Measurements from ENCODE around the gene PPP1R16B. TPM values are rescaled to one million over a fixed set of nuclear protein-coding genes. Genes with fewer than 3 reads are reported as not detected.

The PPP1R16B gene
- total and polyA plus RNA-seq, 2 experiments from 2014 or later = 0.15 TPM; not detected in 1

DNA sequence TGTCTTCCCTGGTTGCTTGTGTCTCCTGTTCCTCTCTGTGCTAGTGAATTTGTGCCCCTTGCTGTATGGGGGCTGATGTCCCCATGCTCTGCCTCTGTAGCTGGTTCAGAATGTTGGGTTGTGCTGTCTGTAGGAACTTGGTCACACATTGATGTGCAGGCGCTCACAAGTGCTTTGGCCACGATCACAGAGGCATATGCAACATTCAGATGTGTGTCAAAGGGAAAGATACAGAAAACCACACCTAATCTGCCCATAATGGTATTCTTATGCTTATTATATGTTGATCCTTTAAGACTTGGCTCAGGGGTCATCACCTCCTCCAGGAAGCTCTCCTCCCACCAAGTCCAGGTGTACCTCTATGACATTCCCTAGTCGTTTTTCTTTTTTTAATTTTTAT is 139.5 kb downstream of the PPP1R16B start:
- Histone ChIP-seq H3K27me3 (no peaks in the 10 kb centered on the region), H3K4me1 (ENCODE audit: low read depth) (no peaks in the 10 kb centered on the region), H3K27ac (no peak overlapping the region), H3K4me3 (no peak overlapping the region), H3K9me3 (ENCODE audit: low read depth) (no peaks in the 10 kb centered on the region), H3K36me3 (peaks cover 9% of the 10 kb centered on the region)
- TF ChIP-seq, protein P1, sequence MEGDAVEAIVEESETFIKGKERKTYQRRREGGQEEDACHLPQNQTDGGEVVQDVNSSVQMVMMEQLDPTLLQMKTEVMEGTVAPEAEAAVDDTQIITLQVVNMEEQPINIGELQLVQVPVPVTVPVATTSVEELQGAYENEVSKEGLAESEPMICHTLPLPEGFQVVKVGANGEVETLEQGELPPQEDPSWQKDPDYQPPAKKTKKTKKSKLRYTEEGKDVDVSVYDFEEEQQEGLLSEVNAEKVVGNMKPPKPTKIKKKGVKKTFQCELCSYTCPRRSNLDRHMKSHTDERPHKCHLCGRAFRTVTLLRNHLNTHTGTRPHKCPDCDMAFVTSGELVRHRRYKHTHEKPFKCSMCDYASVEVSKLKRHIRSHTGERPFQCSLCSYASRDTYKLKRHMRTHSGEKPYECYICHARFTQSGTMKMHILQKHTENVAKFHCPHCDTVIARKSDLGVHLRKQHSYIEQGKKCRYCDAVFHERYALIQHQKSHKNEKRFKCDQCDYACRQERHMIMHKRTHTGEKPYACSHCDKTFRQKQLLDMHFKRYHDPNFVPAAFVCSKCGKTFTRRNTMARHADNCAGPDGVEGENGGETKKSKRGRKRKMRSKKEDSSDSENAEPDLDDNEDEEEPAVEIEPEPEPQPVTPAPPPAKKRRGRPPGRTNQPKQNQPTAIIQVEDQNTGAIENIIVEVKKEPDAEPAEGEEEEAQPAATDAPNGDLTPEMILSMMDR (IDR thresholded peaks at IDR 0.05; ENCODE audit: low read depth, low read length) = no peak
- no peak for DNase-seq (ENCODE audit: low read depth in 1 of 2, low spot score in 1 of 2)

DNA sequence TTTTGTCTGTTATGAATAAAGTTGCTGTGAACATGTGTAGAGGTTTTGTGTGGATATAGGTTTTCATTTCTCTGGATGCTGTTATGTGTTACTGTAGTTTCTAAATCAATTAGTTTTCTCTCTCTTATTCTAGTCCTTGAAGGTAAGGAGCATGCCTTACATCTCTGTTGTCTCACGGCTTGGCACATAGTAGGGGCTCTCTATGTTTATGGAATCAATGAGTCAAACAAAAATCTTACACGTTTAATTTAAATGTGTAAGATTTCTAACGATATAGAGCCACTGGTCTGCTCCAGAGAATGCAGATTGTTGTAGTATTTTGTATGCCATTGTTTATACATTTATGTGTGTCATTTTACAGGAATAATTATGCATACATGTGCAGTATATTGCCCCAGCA is 141.3 kb downstream of the PPP1R16B start:
- Histone ChIP-seq H3K4me1 (ENCODE audit: low read depth) (no peaks in the 10 kb centered on the region), H3K36me3 (peaks cover 9% of the 10 kb centered on the region), H3K27ac (no peak overlapping the region), H3K9me3 (ENCODE audit: low read depth) (no peaks in the 10 kb centered on the region), H3K4me3 (no peak overlapping the region), H3K27me3 (no peaks in the 10 kb centered on the region)
- no peak for DNase-seq (ENCODE audit: low read depth in 1 of 2, low spot score in 1 of 2)
- TF ChIP-seq, protein P1 (IDR thresholded peaks at IDR 0.05; ENCODE audit: low read depth, low read length) = no peak

GRCh38 chr20:38947931-38948362 is 142.4 kb downstream of the PPP1R16B start:
- no peak overlapping the region for H3K27ac ChIP-seq
- H3K4me3 ChIP-seq = no peak overlapping the region
- no peaks in the 10 kb centered on the region for H3K4me1 ChIP-seq (ENCODE audit: low read depth)
- no peaks in the 10 kb centered on the region for H3K9me3 ChIP-seq (ENCODE audit: low read depth)
- no peak for DNase-seq (ENCODE audit: low read depth in 1 of 2, low spot score in 1 of 2)
- H3K36me3 ChIP-seq = peaks cover 12% of the 10 kb centered on the region
- no peaks in the 10 kb centered on the region for H3K27me3 ChIP-seq
- TF ChIP-seq, protein P1 (IDR thresholded peaks at IDR 0.05; ENCODE audit: low read depth, low read length) = no peak

DNA sequence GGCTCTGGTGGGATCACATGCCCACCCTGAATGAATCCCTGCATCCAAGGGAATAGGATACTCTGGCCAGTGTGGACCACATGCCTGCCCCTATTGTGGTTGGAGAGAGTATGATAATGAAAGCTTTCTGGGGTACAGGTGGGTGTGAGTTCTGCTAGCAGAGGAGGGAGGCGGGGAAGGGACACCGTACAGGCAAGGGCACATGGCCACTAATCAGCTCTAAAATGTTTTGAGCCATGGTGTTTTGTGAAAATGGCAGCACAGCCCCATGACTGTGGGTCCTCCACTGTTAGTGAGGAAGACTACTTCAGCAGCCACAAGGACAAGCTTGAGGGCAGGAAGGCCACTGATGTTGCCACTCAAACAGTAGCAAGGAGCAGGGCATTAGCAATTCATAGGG is 144.8 kb downstream of the PPP1R16B start:
- H3K27me3 ChIP-seq = no peaks in the 10 kb centered on the region
- H3K4me1 ChIP-seq (ENCODE audit: low read depth) = no peaks in the 10 kb centered on the region
- no peaks in the 10 kb centered on the region for H3K9me3 ChIP-seq (ENCODE audit: low read depth)
- H3K4me3 ChIP-seq = no peak overlapping the region
- DNase-seq (ENCODE audit: low read depth in 1 of 2, low spot score in 1 of 2) = no peak
- TF ChIP-seq, protein P1 (IDR thresholded peaks at IDR 0.05; ENCODE audit: low read depth, low read length) = no peak
- H3K27ac ChIP-seq = no peak overlapping the region
- peaks cover 6% of the 10 kb centered on the region for H3K36me3 ChIP-seq

- TF ChIP-seq, protein P1 (IDR thresholded peaks at IDR 0.05; ENCODE audit: low read depth, low read length) = no peak
- no peak overlapping the region for H3K27ac ChIP-seq
- H3K9me3 ChIP-seq (ENCODE audit: low read depth) = no peaks in the 10 kb centered on the region
- peaks cover 6% of the 10 kb centered on the region for H3K36me3 ChIP-seq
- H3K27me3 ChIP-seq = no peaks in the 10 kb centered on the region
- no peak for DNase-seq (ENCODE audit: low read depth in 1 of 2, low spot score in 1 of 2)
- H3K4me3 ChIP-seq = no peak overlapping the region
- no peaks in the 10 kb centered on the region for H3K4me1 ChIP-seq (ENCODE audit: low read depth)
These were observed 146.1 kb downstream of the PPP1R16B start for GRCh38 chr20:38951611-38952010.

DNA sequence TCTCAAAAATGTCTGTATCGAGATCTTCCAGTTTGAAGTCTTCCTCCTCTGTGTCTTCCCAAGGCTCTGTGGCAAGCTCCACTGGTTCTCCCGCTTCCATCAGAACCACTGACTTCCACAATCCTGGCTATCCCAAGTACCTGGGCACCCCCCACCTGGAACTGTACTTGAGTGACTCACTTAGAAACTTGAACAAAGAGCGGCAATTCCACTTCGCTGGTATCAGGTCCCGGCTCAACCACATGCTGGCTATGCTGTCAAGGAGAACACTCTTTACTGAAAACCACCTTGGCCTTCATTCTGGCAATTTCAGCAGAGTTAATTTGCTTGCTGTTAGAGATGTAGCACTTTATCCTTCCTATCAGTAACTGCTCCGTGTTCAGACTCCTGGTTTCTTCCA is 146.7 kb downstream of the PPP1R16B start:
- Histone ChIP-seq H3K4me1 (ENCODE audit: low read depth) (no peaks in the 10 kb centered on the region), H3K27me3 (no peaks in the 10 kb centered on the region), H3K27ac (no peak overlapping the region), H3K36me3 (peaks cover 6% of the 10 kb centered on the region), H3K4me3 (no peak overlapping the region), H3K9me3 (ENCODE audit: low read depth) (no peaks in the 10 kb centered on the region)
- DNase-seq (ENCODE audit: low read depth in 1 of 2, low spot score in 1 of 2) = no peak
- TF ChIP-seq, protein P1 (IDR thresholded peaks at IDR 0.05; ENCODE audit: low read depth, low read length) = no peak

Data from cardiac muscle cell (in vitro differentiated cells and primary cell).